OCI-LY3 (cell line): ENCODE results near the gene CATSPERD.

ENCODE experiments used
- H2AFZ ChIP-seq: fragments of 200-600, 300-600 bp; shearing (Covaris generic); 2 replicates; pipeline ENCODE4 v1.6.0; 2014; ENCODE audit warnings: antibody characterized with exemption, low read depth, low read length
- H3K27ac ChIP-seq: fragments of 200-600, 300-600 bp; sonication (generic); 2 replicates; pipeline ENCODE4 v1.5.1; 2014; ENCODE audit warnings: mild to moderate bottlenecking, low read length, moderate library complexity, mixed read lengths
- H3K27me3 ChIP-seq: fragments of 200-600, 300-600 bp; sonication (generic); 2 replicates; pipeline ENCODE4 v1.6.1; 2014; ENCODE audit warnings: low read depth, low read length, mixed read lengths
- H3K36me3 ChIP-seq: fragments of 200-600, 300-600 bp; sonication (generic); replicated peaks from 2 replicates; pipeline ENCODE3; 2014; ENCODE audit warnings: low read depth, low read length, mixed read lengths
- H3K4me1 ChIP-seq: fragments of 300-600, 200-600 bp; sonication (generic); 2 replicates; pipeline ENCODE4 v1.6.1; 2014; ENCODE audit warnings: low read length, mixed read lengths
- H3K4me2 ChIP-seq: fragments of 200-600, 300-600 bp; sonication (generic); 2 replicates; pipeline ENCODE4 v1.6.1; 2014; ENCODE audit warnings: low read length, mixed read lengths
- H3K4me3 ChIP-seq: fragments of 300-600, 200-600 bp; sonication (generic); 2 replicates; pipeline ENCODE4 v1.5.1; 2014; ENCODE audit warnings: antibody characterized with exemption, mild to moderate bottlenecking, low read length, moderate library complexity
- H3K79me2 ChIP-seq: fragments of 300-600, 200-600 bp; shearing (Covaris generic); 2 replicates; pipeline ENCODE4 v1.6.1; 2014; ENCODE audit warnings: mild to moderate bottlenecking, low read length, mixed read lengths
- H3K9ac ChIP-seq: fragments of 300-600, 200-600 bp; shearing (Covaris generic); 2 replicates; pipeline ENCODE4 v1.6.0; 2014; ENCODE audit warnings: mild to moderate bottlenecking, low read length, moderate library complexity
- H3K9me3 ChIP-seq: fragments of 200-600, 300-600 bp; shearing (Covaris generic); 2 replicates; pipeline ENCODE4 v1.6.1; 2014; ENCODE audit warnings: low read length, mixed read lengths; ENCODE audit not compliant: insufficient read depth
- H4K20me1 ChIP-seq: fragments of 200-600, 300-600 bp; sonication (generic); 2 replicates; pipeline ENCODE4 v1.6.1; 2016; ENCODE audit warnings: low read length, mixed read lengths; ENCODE audit not compliant: insufficient read depth
- EZH2phosphoT487 ChIP-seq: fragments of 200-600 bp; shearing (Covaris generic); IDR thresholded peaks from 2 replicates; pipeline ENCODE4 v1.6.1; 2018; ENCODE audit warnings: antibody characterized with exemption, mixed run types, low read depth
- TF ChIP-seq, protein P1 (sequence below): fragments of 200-600, 300-600 bp; sonication (generic); IDR thresholded peaks from 2 replicates; pipeline ENCODE4 v1.5.1; 2014; ENCODE audit warnings: antibody characterized with exemption, low read length, low read depth

The CATSPERD gene

DNA sequence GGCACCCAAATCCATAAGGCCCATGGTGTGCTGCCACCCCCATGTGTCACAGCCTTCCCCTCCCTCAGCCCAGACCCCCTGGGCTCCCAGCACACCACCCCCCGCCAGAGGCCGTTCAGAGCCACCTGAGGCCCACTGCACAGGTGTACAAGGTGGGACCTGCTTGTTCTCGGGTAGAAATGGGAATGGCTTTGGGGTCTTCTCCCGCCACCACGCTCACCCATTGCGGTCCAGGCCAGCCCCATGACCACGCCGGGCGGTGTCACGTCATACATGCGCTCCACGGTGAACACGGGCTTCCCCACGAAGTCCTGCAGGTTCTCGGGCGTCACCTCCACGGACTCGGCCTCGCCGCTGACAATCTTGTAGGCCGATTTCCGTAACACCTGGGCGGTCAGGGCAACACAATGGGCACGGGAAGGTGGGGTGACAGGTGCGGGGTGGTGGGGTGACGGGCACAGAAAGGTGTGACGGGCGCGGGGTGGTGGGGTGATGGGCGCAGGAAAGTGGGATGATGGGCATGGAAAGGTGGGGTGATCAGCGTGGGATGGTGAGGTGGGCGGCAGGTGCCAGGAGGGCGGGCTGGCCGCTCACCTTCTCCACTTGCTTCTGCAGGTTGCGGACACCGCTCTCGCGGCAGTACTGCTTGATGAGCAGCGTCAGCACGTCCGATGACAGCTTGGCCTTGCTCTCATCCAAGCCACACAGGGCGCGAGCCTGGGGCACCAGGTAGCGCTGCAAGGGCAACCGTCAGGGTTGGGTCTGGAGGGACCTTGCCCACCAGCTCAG, 26.1 kb upstream of the CATSPERD start:
- Histone ChIP-seq H4K20me1 (peaks cover 76% of the 10 kb centered on the region), H3K4me3 (no peak overlapping the region)

DNA sequence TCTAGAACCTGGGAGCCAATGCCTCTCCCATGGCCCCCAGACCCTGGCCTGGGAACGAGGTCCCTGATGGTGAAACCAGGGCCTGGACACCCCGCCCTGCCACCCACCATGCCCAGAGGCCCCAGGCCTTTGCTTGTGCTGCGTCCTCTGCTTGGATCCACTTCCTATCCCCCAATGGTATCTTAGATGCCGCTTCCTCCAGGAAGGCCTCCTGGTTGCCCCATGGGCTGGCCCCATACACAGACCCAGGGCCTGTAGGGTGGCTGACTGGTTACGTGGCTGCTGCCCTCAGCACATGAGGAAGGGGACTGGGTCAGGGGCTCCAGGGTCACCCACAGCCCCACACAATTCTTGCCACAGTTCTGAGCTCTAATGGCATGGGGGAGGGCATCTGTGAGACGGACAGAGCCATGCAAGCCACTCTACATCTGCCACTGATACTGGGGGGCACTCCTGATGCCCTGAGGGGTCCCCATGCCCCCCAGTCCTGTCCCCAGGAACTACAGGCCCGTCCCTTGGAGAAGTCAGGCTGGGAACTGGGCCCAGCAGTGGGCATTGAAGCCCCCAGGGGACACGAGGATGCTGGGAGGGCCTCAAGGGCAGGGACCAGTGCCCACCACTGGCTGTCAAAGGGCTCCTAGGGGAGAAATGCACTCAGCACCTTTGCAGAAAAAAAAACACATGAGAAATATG, 25.3 kb upstream of the CATSPERD start:
- H3K9ac ChIP-seq, result no peak overlapping the region

More for the DNA sequence above, 26.1 kb upstream of the CATSPERD start:
- Histone ChIP-seq H3K4me2 (no peak overlapping the region), H3K9ac (no peak overlapping the region), H3K27me3 (no peaks in the 10 kb centered on the region), H3K4me1 (peaks cover 17% of the 10 kb centered on the region), H2AFZ (no peak overlapping the region), H3K36me3 (peaks cover 80% of the 10 kb centered on the region), H3K9me3 (no peaks in the 10 kb centered on the region), H3K27ac (no peak overlapping the region), H3K79me2 (peaks cover 73% of the 10 kb centered on the region)
- TF ChIP-seq EZH2phosphoT487, result no peak
- TF ChIP-seq, protein P1, sequence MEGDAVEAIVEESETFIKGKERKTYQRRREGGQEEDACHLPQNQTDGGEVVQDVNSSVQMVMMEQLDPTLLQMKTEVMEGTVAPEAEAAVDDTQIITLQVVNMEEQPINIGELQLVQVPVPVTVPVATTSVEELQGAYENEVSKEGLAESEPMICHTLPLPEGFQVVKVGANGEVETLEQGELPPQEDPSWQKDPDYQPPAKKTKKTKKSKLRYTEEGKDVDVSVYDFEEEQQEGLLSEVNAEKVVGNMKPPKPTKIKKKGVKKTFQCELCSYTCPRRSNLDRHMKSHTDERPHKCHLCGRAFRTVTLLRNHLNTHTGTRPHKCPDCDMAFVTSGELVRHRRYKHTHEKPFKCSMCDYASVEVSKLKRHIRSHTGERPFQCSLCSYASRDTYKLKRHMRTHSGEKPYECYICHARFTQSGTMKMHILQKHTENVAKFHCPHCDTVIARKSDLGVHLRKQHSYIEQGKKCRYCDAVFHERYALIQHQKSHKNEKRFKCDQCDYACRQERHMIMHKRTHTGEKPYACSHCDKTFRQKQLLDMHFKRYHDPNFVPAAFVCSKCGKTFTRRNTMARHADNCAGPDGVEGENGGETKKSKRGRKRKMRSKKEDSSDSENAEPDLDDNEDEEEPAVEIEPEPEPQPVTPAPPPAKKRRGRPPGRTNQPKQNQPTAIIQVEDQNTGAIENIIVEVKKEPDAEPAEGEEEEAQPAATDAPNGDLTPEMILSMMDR, result no peak

DNA sequence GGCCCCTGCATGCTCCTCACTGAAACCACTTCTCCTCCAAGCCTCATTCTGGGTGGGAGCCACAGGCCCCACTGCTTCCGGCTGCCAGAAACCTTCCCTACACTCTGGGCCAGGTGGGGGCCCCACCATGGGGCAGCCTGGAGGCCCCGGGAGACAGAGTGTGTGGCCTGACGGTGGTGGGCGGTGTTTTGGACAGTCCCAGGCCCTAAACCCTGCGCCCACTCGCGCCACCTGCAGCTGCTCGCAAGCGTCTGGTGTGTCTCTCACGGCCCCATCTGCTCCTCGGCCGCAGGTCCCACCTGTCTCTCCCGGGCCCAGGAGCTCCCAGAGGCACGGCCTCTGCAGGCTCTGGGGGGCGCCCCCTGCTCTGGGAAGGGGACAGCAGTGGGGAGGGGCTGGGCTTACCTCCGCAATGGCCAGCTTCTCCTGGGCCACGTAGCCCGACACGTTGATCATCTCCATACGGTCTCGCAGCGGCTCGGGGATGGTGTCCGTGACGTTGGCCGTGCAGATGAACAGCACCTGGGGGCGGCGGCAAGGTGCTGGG, 24.7 kb upstream of the CATSPERD start:
- Histone ChIP-seq H3K9me3 (no peaks in the 10 kb centered on the region), H3K27me3 (no peaks in the 10 kb centered on the region), H3K4me1 (peaks cover 15% of the 10 kb centered on the region), H3K4me2 (no peak overlapping the region), H3K9ac (no peak overlapping the region), H4K20me1 (peaks cover 75% of the 10 kb centered on the region), H3K79me2 (peaks cover 71% of the 10 kb centered on the region), H3K36me3 (peaks cover 81% of the 10 kb centered on the region), H2AFZ (no peak overlapping the region), H3K27ac (no peak overlapping the region), H3K4me3 (no peak overlapping the region)
- TF ChIP-seq, protein P1, result no peak
- no peak for TF ChIP-seq EZH2phosphoT487

More for the DNA sequence above, 25.3 kb upstream of the CATSPERD start:
- Histone ChIP-seq H2AFZ (no peak overlapping the region), H3K27ac (no peak overlapping the region), H3K4me1 (peaks cover 15% of the 10 kb centered on the region), H3K36me3 (peaks cover 80% of the 10 kb centered on the region), H3K79me2 (peaks cover 72% of the 10 kb centered on the region), H3K4me2 (no peak overlapping the region), H3K4me3 (no peak overlapping the region), H3K27me3 (no peaks in the 10 kb centered on the region), H4K20me1 (peaks cover 76% of the 10 kb centered on the region), H3K9me3 (no peaks in the 10 kb centered on the region)
- TF ChIP-seq, protein P1, result no peak
- TF ChIP-seq EZH2phosphoT487, result no peak
